GM18861 (cell line): ENCODE measurements around the gene SLC25A23.

Experiments used
- ATAC-seq: cut with Tn5 transposase; IDR thresholded peaks from one replicate; pipeline ENCODE4 v1.9.1; 2021; ENCODE audit not compliant: unreplicated experiment

SLC25A23 gene

DNA sequence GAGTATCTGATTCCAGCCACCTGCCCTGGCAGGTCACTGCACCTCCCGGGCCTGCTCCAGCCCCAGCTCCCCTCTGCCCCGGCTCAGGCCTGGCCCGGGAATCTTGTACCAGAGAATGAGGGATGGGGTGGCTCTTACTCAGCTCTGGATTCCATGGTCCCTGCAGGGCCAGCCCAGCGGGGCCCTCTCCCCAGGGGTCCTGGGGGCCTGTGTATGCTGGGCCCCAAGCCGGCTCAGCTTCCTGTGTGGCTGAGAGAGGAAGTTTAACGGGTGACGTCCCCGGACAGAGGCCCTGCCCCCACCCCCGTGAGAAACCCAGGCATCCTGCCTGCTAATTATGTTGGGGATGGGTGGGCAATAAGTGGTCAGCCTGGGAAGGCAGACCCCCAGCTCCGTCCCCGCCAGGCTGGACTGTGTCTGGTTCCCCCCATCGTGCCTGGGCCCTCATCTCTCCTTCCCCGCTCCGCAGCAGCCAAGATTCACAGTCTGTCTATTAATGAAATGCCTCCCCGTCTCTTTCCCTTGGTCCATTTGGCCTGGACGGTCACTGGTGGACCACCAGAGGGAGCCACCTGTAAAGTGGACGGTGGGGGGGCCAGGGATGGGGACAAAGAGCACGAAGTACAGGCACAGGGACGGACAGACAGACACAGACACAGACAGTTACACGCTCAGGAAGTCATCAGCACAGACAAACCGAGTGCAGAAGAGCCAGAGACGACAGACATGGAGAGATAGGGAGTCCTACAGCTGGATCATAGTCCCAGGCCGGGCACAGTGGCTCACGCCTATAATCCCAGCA, 22.1 kb upstream of the SLC25A23 start, which contains the start of gene DENND1C:
DENND1C (minus strand) TSS at position 247 of the 802 bp plus-strand sequence; CDS start at position 155, 92 bp downstream.
- ATAC-seq: peak; percentile 57

DNA sequence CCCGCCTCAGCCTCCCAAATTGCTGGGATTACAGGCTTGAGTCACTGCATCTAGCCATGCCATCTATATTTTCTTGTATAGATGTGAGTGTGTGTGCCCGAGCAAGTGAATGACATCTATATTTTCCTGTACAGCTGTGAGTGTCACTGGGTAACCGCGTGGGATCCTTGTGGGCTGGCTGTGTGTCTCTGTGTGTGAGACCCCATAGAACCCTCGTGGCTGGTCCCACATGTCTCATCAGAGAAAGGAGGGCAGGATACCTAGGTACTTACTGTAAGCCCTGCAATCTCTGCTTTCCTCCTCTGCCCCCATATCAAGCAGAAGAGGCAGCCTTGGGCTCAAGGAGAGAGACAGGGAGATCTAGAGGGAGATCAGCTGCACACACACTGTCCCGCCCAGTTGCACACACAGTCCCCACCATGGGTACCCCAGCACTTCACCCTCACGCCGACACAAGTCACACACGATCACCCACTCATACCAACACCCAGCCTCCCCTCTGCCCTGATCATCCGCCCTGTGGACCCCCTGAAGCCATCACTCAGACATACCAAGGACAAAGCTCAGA, 21.3 kb upstream of the SLC25A23 start:
- no peak for ATAC-seq

DNA sequence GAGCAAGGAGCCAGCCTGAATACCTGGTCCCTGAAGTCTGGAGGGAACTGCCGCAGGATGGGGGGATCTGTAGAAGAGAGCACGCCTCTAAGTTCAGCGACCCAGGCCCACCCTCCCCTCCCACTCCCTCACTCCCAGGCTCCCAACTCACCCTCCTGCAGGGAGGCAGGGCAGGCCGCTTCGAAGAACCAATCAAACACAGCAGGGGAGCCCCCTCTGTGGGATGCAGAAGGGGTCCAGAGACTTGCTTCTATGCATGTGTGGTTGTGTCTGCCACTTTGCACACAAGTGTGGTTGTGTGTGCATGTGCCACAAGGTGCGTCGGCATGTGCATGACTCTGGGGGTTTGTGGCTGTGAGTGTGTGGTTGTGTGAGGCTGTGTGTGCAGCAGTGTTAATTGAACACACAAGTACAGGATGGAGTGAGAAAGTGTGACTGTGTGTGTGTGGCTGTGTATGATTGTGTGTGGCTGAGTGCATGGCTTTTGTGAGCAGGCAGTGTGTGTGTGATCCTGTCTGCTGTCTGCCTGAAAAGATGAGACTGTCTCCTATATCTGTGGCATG, 20.3 kb upstream of the SLC25A23 start:
- ATAC-seq: no peak

DNA sequence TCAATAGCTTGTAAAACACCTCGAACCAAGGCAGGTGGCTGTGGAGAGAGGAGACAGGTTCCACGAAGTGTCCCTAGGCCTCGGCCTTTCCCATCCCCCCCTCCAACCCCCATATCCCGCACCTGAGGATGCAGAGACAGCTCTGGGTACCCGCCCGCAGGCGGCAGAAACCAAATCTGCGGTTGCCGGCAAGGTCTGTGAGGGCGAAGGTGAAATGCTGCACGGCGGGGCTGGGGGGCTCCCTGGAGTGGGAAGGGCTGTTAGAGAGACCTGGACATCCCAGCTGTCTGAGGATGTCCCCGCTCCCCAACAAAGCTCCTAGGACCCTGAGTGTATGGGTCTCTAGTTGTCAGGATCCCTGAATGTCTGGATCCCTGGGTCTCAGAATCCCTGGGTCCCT, 19.2 kb upstream of the SLC25A23 start:
- no peak for ATAC-seq

GRCh38 chr19:6476896-6477431, 17.4 kb upstream of the SLC25A23 start:
- ATAC-seq: no peak

DNA sequence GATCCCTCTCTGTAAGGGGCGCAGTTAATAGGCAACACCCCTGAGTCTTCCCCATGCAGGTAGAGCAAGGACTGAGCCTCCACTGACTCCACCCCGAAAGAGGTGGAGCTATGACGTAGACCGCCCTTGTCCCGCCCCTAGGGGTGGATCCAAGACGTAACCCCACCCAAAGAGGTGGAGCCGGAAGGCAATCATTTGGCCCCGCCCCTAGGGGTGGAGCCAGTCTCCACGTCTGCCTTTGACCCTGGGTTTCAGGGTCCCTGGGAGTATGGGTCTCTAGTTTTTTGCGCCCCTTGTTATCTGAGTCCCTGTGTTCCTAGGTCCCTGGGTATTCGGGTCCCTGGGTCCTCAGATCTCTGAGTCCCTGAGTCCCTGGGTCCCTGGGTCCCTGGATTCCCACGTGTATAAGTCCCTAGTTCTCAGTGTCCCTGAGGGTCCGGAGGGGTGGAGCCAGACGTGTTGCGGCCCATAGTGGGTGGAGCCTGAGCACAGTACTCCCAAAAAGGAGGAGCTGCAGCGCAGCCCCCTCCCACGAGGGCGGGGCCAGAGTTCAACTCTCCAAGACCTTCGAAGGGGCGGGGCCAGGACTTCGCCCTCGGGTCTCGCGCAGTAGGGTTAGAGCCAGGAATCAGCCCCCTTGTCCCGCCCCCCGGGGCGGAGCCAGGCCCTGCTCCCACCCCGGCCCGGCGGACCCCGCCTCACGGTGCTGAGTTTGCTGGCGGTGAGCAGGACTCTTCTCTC, 16.7 kb upstream of the SLC25A23 start:
- ATAC-seq: no peak

GRCh38 chr19:6475321-6476108, 15.9 kb upstream of the SLC25A23 start:
- ATAC-seq: no peak

- no peak for ATAC-seq
Measured at GRCh38 chr19:6473647-6474046, 14.1 kb upstream of the SLC25A23 start.

DNA sequence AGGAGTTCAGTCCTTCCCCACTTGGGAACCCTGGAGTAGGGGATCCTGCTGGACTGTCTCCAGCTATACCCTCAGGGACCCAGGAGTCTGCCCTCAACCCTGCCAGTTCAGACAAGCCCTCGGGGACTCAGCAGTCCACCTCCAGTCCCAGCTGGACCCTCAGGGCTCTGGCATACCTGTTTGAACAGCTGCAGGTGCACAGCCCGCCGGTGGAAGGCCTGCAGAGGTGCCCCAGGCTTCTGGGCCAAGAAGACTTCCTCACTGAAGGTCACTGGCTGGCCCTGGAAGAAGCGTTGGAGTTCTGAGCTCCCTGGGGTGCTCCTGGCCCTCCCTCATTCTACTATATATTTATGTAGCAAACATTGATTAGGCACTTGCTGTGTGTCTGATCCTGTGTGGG, 13.1 kb upstream of the SLC25A23 start:
- ATAC-seq: no peak

DNA sequence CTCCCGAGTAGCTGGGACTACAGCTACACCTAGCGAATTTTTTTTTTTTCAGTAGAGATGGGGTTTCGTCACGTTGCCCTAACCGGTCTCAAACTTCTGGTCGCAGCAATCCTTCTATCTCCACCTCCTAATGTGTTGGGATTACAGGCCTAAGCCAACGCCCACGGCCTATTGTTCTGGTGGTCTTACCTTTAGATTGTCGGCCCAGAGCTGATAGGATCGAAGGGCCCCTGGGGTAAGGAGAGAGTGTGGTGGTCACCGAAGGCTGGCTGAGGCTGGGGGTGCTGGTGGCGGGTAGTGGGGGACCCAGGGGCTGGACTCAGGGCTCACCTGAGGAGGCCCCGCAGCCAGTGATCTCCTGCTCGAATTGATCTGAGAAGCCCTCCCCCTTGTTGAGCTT, 11.5 kb upstream of the SLC25A23 start:
- ATAC-seq: no peak

DNA sequence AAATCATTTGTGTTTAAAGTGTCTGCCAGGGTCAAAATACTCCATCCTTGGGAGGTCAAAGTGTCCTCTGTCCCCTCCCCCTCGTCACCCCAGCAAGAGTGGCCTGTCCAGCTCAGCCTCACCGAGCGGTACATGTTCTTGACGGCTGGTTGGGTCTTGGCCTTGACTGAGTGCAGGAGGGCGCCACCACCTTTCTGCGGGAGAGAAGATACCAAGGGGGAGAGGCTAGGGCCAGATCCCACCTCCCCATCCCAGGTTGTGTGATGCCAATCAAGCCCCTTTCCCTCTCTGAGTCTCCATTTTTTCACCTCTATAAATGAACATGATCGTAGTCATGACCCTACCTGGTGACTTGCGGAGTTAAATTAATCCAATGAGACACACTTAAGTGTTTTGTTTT, 10.6 kb upstream of the SLC25A23 start:
- ATAC-seq: no peak

DNA sequence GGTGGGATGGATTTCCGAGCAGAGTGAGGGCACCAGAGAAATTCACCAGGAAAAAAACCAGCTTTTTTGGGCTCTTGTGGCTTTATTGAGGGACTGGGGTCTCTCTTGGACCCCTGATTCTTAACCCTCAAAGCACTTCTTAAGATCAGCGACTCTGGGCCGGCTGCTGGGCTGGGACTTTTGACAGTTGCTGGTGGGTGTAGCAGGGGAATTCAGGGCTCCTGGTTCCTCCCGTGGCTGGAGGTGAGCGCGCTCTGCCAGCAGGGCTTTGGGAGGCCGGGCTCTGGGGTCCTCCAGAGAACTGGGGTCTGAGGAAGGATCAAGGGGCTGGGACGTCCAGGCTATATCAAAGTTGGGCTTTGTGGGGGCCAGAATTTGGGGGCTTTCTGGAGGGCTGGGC, 7.8 kb upstream of the SLC25A23 start:
- no peak for ATAC-seq

DNA sequence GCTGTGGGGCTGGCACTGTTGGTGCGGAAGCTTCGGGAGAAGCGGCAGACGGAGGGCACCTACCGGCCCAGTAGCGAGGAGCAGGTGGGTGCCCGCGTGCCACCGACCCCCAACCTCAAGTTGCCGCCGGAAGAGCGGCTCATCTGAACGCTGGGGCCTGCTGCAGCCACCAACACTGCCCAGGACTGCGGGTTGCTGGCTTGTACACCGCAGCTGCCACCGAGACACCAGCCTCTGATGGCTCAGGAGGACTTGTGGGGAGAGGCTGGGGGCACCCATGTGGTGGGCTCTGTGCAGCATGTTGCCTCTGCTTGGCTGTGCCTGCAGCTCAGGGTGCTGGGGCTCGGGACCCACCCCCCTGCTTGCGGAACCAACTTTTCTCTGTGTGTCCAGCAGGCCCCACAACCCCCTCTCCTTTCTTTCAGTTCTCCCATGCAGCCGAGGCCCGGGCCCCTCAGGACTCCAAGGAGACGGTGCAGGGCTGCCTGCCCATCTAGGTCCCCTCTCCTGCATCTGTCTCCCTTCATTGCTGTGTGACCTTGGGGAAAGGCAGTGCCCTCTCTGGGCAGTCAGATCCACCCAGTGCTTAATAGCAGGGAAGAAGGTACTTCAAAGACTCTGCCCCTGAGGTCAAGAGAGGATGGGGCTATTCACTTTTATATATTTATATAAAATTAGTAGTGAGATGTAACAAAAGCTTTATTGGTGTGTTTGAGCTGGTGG, 7.1 kb upstream of the SLC25A23 start:
- no peak for ATAC-seq

DNA sequence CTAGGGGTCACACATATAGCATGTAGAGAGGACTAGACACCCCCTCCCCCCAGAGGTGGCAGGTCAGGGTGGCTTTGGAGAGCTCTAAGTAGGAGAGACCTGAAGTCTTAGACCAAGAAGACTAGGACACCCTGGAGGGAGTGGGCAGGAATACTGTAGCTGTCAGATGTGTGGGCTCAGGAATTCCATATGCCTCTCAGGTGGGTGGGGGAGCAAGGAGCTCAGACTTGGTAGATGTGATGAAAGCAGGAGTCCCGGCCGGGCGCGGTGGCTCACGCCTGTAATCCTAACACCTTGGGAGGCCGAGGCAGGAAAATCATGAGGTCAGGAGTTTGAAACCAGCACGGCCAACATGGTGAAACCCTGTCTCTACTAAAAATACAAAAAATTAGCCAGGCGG, 6.1 kb upstream of the SLC25A23 start:
- no peak for ATAC-seq

- no peak for ATAC-seq
Measured at GRCh38 chr19:6465006-6465405, 5.4 kb upstream of the SLC25A23 start.

DNA sequence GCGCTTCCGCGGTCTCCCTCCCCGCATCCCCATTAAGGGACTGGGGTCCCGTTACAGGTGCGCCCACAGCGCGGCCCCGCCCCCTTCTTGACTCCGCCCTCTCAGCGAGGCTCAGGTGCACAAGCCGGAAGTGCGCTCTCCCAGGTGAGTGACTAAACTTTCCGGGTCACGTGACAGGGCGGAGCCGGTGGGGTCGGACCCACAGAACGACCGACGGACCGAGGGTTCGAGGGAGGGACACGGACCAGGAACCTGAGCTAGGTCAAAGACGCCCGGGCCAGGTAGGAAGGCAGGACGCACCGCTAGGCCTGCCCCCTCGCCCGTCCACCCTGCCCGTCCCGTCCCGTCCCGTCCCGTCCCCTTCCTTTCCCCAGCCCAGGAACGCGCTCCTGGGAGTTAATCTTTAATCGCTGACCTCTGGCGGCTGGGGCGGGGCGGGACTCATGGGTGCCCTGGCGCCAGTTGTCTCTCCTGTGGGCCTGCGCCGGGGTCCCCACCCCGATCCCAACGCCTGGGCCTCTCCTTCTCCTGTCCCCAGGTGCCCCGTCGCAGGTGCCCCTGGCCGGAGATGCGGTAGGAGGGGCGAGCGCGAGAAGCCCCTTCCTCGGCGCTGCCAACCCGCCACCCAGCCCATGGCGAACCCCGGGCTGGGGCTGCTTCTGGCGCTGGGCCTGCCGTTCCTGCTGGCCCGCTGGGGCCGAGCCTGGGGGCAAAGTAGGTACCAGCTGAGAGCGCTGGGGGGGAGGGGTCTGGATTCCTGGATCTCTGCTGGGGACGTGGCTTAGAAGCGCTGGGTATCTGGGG, 4.7 kb upstream of the SLC25A23 start, which contains the start of gene CRB3:
CRB3 (plus strand) TSS at position 202 of the 804 bp plus-strand sequence; CDS start at position 633, 431 bp downstream.
- ATAC-seq: no peak

- peak; percentile 56 for ATAC-seq
Measured at GRCh38 chr19:6460099-6460884, 700 bp upstream of the SLC25A23 start.

DNA sequence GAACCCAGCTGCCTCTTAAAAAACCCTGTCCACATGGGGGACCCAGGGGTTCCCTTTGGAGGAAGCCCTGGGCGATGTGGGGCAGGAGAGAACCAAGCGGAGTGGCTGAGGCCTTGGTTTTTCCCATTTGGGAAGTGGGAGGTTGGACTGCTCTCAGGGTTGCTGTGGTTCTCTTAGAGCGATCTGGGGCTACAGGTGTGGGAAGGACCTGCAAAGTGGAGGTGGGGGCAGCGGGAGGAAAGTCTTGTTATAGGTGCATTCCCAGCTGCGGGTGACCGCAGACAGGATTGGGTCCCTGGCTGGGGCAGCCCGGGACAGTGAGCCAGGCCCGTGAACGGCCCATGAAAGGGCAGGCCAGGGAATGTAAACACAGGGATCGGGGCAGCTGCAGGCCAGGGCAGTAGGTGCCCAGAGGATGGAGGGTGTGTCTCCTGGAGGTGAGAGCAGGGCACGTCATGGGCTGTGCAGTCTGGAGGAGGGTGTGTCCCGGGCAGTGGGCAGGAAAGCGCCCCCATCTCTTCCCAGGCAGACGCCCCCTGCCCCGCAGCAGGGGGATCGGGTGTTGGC, 814 bp downstream of the SLC25A23 start:
- no peak for ATAC-seq
